NCI-H526 (cell line): ENCODE measurements around the gene PTPRF.

Experiments
- DNase-seq, 2 experiments: peaks; one replicate each; lab custom pipeline; 2025; lab: John Stamatoyannopoulos, UW

Gene PTPRF

GRCh38 chr1:43513471-43514173 is 17.1 kb upstream of the PTPRF start:
- DNase-seq = no peak

GRCh38 chr1:43518935-43519686 is 11.6 kb upstream of the PTPRF start:
- no peak for DNase-seq

- no peak for DNase-seq
Measured at GRCh38 chr1:43520100-43520778, 10.4 kb upstream of the PTPRF start.

GRCh38 chr1:43521078-43521477 is 9.6 kb upstream of the PTPRF start:
- DNase-seq = no peak

GRCh38 chr1:43521756-43522155 is 8.9 kb upstream of the PTPRF start:
- no peak for DNase-seq

GRCh38 chr1:43522431-43522775 is 8.3 kb upstream of the PTPRF start:
- no peak for DNase-seq

GRCh38 chr1:43522776-43523480 is 7.8 kb upstream of the PTPRF start:
- DNase-seq = no peak

GRCh38 chr1:43524804-43525203 is 5.9 kb upstream of the PTPRF start:
- DNase-seq = peak in 1 of 2 experiments; percentile 50

- no peak for DNase-seq
Measured at GRCh38 chr1:43526002-43526401, 4.7 kb upstream of the PTPRF start.

- no peak for DNase-seq
Measured at GRCh38 chr1:43527111-43527878, 3.4 kb upstream of the PTPRF start.

- DNase-seq = peak; percentile 94 to 97
Measured at GRCh38 chr1:43529206-43529731, 1.4 kb upstream of the PTPRF start.

GRCh38 chr1:43531107-43531905 is 623 bp downstream of the PTPRF start:
- peak in 1 of 2 experiments; percentile 78 for DNase-seq

GRCh38 chr1:43531906-43532584 is 1.4 kb downstream of the PTPRF start:
- DNase-seq = peak in 1 of 2 experiments; percentile 60

- no peak for DNase-seq
Measured at GRCh38 chr1:43532716-43533115, 2.0 kb downstream of the PTPRF start.

- DNase-seq = no peak
Measured at GRCh38 chr1:43533584-43533983, 2.9 kb downstream of the PTPRF start.

- no peak for DNase-seq
Measured at GRCh38 chr1:43534256-43534655, 3.6 kb downstream of the PTPRF start.

- peak; percentile 80 to 94 for DNase-seq
Measured at GRCh38 chr1:43536196-43536863, 5.6 kb downstream of the PTPRF start.

GRCh38 chr1:43536864-43537358 is 6.2 kb downstream of the PTPRF start:
- DNase-seq = no peak
